Prostate gland (tissue), 2 donors: Measurements from ENCODE around the gene THSD8. TPM values are rescaled to one million over a fixed set of nuclear protein-coding genes. Genes with fewer than 3 reads are reported as not detected.

Source experiments
- DNase-seq: peaks from one replicate; pipeline ENCODE4 v3.0.0-alpha.2; 2019; ENCODE audit warnings: low spot score
- H3K27ac ChIP-seq, 2 donors: fragments of 200-600 bp; sonication (generic); 2 replicates each; pipeline ENCODE4 v1.5.1; 2017 to 2019
- H3K27me3 ChIP-seq: fragments of 200-600 bp; sonication (generic); replicated peaks from 2 replicates; pipeline ENCODE4 v1.5.1; 2019; ENCODE audit not compliant: insufficient read depth
- H3K36me3 ChIP-seq, 2 donors: fragments of 200-600 bp; sonication (generic); 1 replicate in 1 of 2; 2 replicates in 1 of 2; pipeline versions ENCODE4 v1.5.1 to v1.8.1; 2017 to 2019
- H3K4me1 ChIP-seq: fragments of 200-600 bp; sonication (generic); replicated peaks from 2 replicates; pipeline ENCODE4 v1.5.1; 2019
- H3K4me3 ChIP-seq, 2 donors: fragments of 200-600 bp; sonication (generic); 2 replicates each; pipeline ENCODE4 v1.5.1; 2017 to 2019
- H3K9me3 ChIP-seq: fragments of 200-600 bp; sonication (generic); 2 replicates; pipeline ENCODE4 v1.5.1; 2017
- CTCF ChIP-seq, 4 experiments: fragments of 200-600 bp in 2 of 4; fragments of 450-650 bp in 2 of 4; sonication (generic) in 2 of 4; IDR thresholded peaks; 1 replicate in 3 of 4; 2 replicates in 1 of 4; pipeline ENCODE4 v1.5.1; 2016 to 2019; ENCODE audit warnings: antibody characterized with exemption in 4 of 4, mild to moderate bottlenecking in 2 of 4, moderate library complexity in 2 of 4
- POLR2A ChIP-seq: fragments of 450-650 bp; IDR thresholded peaks from one replicate; pipeline ENCODE4 v1.6.1; 2016; ENCODE audit warnings: antibody characterized with exemption, mild to moderate bottlenecking
- POLR2AphosphoS5 ChIP-seq: sonication (generic); formaldehyde crosslinking; IDR thresholded peaks from one replicate; pipeline ENCODE4 v1.6.1; 2017; ENCODE audit warnings: antibody characterized with exemption
- WGBS: methylation state at CpG from one replicate; pipeline ENCODE4 v1.1.5; 2018; 5-methylcytosine and 5-hydroxymethylcytosine counted together
- intact Hi-C: fragments of 100-400 bp; cut with DNase I; formaldehyde crosslinking; loops from one replicate; pipeline ENCODE4 v1.14.2; 2022
- total RNA-seq, 2 donors: library from RNA; depleted of rRNA; stranded (reverse); fragments of >200 nt; gene quantifications; one replicate each; pipeline ENCODE4 v1.1.0, GENCODE V29; 2016

THSD8 gene
- total RNA-seq, 2 donors from 2014 or later = 0.91 TPM; not detected in 1

- under 1% methylated on average over 73 of the region's 73 CpGs for WGBS
- Histone ChIP-seq H3K4me1 (peaks cover 32% of the 10 kb centered on the region), H3K36me3 (no peaks in the 10 kb centered on the region), H3K27ac (peak within 1 kb of the TSS; percentile 100), H3K4me3 (peak within 1 kb of the TSS; percentile 79 to 85), H3K27me3 (no peaks in the 10 kb centered on the region), H3K9me3 (no peaks in the 10 kb centered on the region)
- TF ChIP-seq POLR2AphosphoS5 (peak; percentile 100), POLR2A (peak; percentile 100), CTCF (IDR thresholded peaks at IDR 0.05) (peak in 2 of 4 experiments; percentile 11 to 20)
- DNase-seq = peak; percentile 98
- intact Hi-C loops = loop anchor here (10.0 kb wide), 1 partner anchor 67 kb away; the partner anchor contains the start of gene TNPO2
Observed at GRCh38 chr19:12791345-12792050, 10.4 kb upstream of the THSD8 start, which contains the start of gene JUNB. Gene JUNB, plus strand, starts transcription at chr19:12791486. Its CDS starts 286 bp downstream, at chr19:12791772.

- peak overlapping the region; percentile 100 for H3K27ac ChIP-seq
- WGBS = under 1% methylated on average over 74 of the region's 84 CpGs
- intact Hi-C loops = loop anchor here (10.0 kb wide), 1 partner anchor 67 kb away; the partner anchor contains the start of gene TNPO2
- TF ChIP-seq POLR2A (no peak), POLR2AphosphoS5 (peak; percentile 58), CTCF (IDR thresholded peaks at IDR 0.05) (peak in 2 of 4 experiments; percentile 12 to 18)
- H3K9me3 ChIP-seq = no peaks in the 10 kb centered on the region
- H3K4me3 ChIP-seq = peak overlapping the region; percentile 79 to 85
- no peaks in the 10 kb centered on the region for H3K27me3 ChIP-seq
- DNase-seq = peak; percentile 57
- H3K36me3 ChIP-seq = no peaks in the 10 kb centered on the region
- peaks cover 24% of the 10 kb centered on the region for H3K4me1 ChIP-seq
Observed at GRCh38 chr19:12792051-12792852, 9.6 kb upstream of the THSD8 start.

DNA sequence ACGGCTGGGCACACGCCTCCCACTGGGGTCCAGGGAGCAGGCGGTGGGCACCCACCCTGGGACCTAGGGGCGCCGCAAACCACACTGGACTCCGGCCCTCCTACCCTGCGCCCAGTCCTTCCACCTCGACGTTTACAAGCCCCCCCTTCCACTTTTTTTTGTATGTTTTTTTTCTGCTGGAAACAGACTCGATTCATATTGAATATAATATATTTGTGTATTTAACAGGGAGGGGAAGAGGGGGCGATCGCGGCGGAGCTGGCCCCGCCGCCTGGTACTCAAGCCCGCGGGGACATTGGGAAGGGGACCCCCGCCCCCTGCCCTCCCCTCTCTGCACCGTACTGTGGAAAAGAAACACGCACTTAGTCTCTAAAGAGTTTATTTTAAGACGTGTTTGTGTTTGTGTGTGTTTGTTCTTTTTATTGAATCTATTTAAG lies 9.0 kb upstream of the THSD8 start:
- intact Hi-C loops = loop anchor here (10.0 kb wide), 1 partner anchor 68 kb away; the partner anchor contains the start of gene TNPO2
- TF ChIP-seq POLR2AphosphoS5 = no peak
- peak; percentile 34 for TF ChIP-seq POLR2A
- WGBS = 0% methylated on average over 22 of the region's 22 CpGs
- Histone ChIP-seq H3K27me3 (no peaks in the 10 kb centered on the region), H3K4me1 (peaks cover 20% of the 10 kb centered on the region), H3K27ac (peak overlapping the region; percentile 100), H3K9me3 (no peaks in the 10 kb centered on the region), H3K4me3 (peak overlapping the region; percentile 79 to 85), H3K36me3 (no peaks in the 10 kb centered on the region)
- DNase-seq = no peak

- intact Hi-C loops = loop anchor here (1.0 to 10.0 kb wide), 2 partner anchors 16 to 69 kb away; partner anchors contain the start of gene TNPO2
- Histone ChIP-seq H3K27ac (peak overlapping the region; percentile 100), H3K9me3 (no peaks in the 10 kb centered on the region), H3K27me3 (no peaks in the 10 kb centered on the region), H3K36me3 (no peaks in the 10 kb centered on the region), H3K4me1 (peaks cover 13% of the 10 kb centered on the region), H3K4me3 (peak overlapping the region; percentile 79 to 85)
- TF ChIP-seq CTCF (IDR thresholded peaks at IDR 0.05) (peak in 1 of 4 experiments; percentile 30), POLR2A (peak; percentile 94), POLR2AphosphoS5 (peak; percentile 98)
- WGBS = 0% methylated on average over 18 of the region's 81 CpGs
- DNase-seq = peak; percentile 94
Observed at GRCh38 chr19:12793290-12794195, 8.3 kb upstream of the THSD8 start.
